Ishikawa (cell line): ENCODE results near the gene TAP1.

Experiments used
- CEBPB ChIP-seq: IDR thresholded peaks from 2 replicates; pipeline ENCODE4 v1.6.1; 2012
- EP300 ChIP-seq: IDR thresholded peaks from 2 replicates; pipeline ENCODE4 v1.6.1; 2012; ENCODE audit warnings: borderline replicate concordance
- FOXM1 ChIP-seq: IDR thresholded peaks from 2 replicates; pipeline ENCODE4 v1.6.1; 2012; ENCODE audit warnings: low read depth, borderline replicate concordance
- MAX ChIP-seq: IDR thresholded peaks from 2 replicates; pipeline ENCODE4 v1.6.1; 2012
- RAD21 ChIP-seq: IDR thresholded peaks from 2 replicates; pipeline ENCODE4 v1.6.1; 2012; ENCODE audit warnings: low read depth
- TAF1 ChIP-seq: IDR thresholded peaks from 2 replicates; pipeline ENCODE4 v1.6.1; 2012; ENCODE audit warnings: low read depth, mild to moderate bottlenecking
- USF1 ChIP-seq: IDR thresholded peaks from 2 replicates; pipeline ENCODE4 v1.6.1; 2012
- ZBTB7A ChIP-seq: IDR thresholded peaks from 2 replicates; pipeline ENCODE4 v1.6.1; 2012; ENCODE audit warnings: low read depth

- no peak for TF ChIP-seq RAD21
- no peak for TF ChIP-seq ZBTB7A
- no peak for TF ChIP-seq MAX
- no peak for TF ChIP-seq TAF1
- TF ChIP-seq EP300: no peak
- TF ChIP-seq FOXM1: no peak
- no peak for TF ChIP-seq CEBPB
- TF ChIP-seq USF1: no peak
Measured at GRCh38 chr6:32890831-32891230, 37.3 kb upstream of the TAP1 start.
